Nephron (organoid): ENCODE measurements around the gene CFLAR.
"Not testable (repeated sequence)": the region's sequence is repeated elsewhere in the genome, so short reads cannot be mapped to it uniquely, and the experiment has no call there.

ENCODE experiments used
- H3K27ac Mint-ChIP-seq, 3 experiments: 2 replicates each; pipeline ENCODE4 v1.8.0; 2020; ENCODE audit warnings: mixed read lengths in 3 of 3, mild to moderate bottlenecking in 2 of 3, moderate library complexity in 1 of 3
- H3K27me3 Mint-ChIP-seq: 2 replicates; pipeline ENCODE4 v1.8.0; 2021; ENCODE audit warnings: low read depth, mild to moderate bottlenecking, moderate library complexity, mixed read lengths
- H3K36me3 Mint-ChIP-seq: 2 replicates; pipeline ENCODE4 v1.8.0; 2020; ENCODE audit warnings: low read depth, mixed read lengths
- H3K4me1 Mint-ChIP-seq: 2 replicates; pipeline ENCODE4 v1.8.0; 2020; ENCODE audit warnings: mixed read lengths
- H3K4me3 Mint-ChIP-seq, 3 experiments: 2 replicates each; pipeline ENCODE4 v1.8.0; 2020; ENCODE audit warnings: mild to moderate bottlenecking in 3 of 3, mixed read lengths in 3 of 3, moderate library complexity in 2 of 3
- H3K9me3 Mint-ChIP-seq: 2 replicates; pipeline ENCODE4 v1.8.0; 2020; ENCODE audit warnings: mixed read lengths
- TF ChIP-seq, protein P1 (sequence below), 3 experiments: fragments of 200-600 bp; sonication (generic); IDR thresholded peaks; one replicate each; pipeline ENCODE4 v1.5.0; 2021; ENCODE audit warnings: antibody characterized with exemption in 3 of 3; ENCODE audit not compliant: unreplicated experiment in 3 of 3

Gene CFLAR

GRCh38 chr2:201158111-201158929, 42.4 kb downstream of the CFLAR start:
- Mint-ChIP-seq H3K27ac (peak overlapping the region; percentile 25 to 69 (median 50)), H3K36me3 (peaks cover 5% of the 10 kb centered on the region), H3K4me3 (no peak overlapping the region), H3K27me3 (no peaks in the 10 kb centered on the region), H3K9me3 (no peaks in the 10 kb centered on the region), H3K4me1 (peaks cover 9% of the 10 kb centered on the region)
- TF ChIP-seq, protein P1, sequence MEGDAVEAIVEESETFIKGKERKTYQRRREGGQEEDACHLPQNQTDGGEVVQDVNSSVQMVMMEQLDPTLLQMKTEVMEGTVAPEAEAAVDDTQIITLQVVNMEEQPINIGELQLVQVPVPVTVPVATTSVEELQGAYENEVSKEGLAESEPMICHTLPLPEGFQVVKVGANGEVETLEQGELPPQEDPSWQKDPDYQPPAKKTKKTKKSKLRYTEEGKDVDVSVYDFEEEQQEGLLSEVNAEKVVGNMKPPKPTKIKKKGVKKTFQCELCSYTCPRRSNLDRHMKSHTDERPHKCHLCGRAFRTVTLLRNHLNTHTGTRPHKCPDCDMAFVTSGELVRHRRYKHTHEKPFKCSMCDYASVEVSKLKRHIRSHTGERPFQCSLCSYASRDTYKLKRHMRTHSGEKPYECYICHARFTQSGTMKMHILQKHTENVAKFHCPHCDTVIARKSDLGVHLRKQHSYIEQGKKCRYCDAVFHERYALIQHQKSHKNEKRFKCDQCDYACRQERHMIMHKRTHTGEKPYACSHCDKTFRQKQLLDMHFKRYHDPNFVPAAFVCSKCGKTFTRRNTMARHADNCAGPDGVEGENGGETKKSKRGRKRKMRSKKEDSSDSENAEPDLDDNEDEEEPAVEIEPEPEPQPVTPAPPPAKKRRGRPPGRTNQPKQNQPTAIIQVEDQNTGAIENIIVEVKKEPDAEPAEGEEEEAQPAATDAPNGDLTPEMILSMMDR (IDR thresholded peaks at IDR 0.05; ENCODE audit: unreplicated experiment in 3 of 3) = peak; percentile 49 to 63 (median 53)

- no peak overlapping the region for H3K4me3 Mint-ChIP-seq
- peaks cover 28% of the 10 kb centered on the region for H3K36me3 Mint-ChIP-seq
- peaks cover 7% of the 10 kb centered on the region for H3K27me3 Mint-ChIP-seq
- no peaks in the 10 kb centered on the region for H3K4me1 Mint-ChIP-seq
- peaks cover 8% of the 10 kb centered on the region for H3K9me3 Mint-ChIP-seq
- TF ChIP-seq, protein P1 (IDR thresholded peaks at IDR 0.05; ENCODE audit: unreplicated experiment in 3 of 3) = no peak
- H3K27ac Mint-ChIP-seq = no peak overlapping the region
Measured at GRCh38 chr2:201164166-201164565, 48.2 kb downstream of the CFLAR start.

DNA sequence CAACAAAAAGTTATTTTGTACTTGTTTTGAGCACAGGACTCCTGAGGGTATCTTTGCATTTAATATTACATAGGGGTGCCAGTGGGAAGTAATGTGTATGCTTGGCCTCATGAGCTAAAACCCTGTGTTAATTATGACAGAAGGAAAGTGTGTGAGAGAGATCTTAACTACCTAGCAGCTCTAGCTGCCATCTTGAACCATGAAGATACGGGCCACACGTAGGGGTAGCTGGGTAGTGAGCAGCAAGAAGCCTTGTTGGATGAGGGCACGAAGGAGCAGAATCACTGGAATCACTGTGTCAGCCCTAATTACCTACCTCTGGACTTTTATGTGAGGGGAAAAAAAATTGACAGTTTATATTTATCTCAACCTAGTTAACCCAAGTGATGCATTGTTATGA, 51.6 kb downstream of the CFLAR start:
- Mint-ChIP-seq H3K4me3 (no peak overlapping the region), H3K36me3 (peaks cover 26% of the 10 kb centered on the region), H3K27me3 (peaks cover 7% of the 10 kb centered on the region), H3K27ac (no peak overlapping the region), H3K9me3 (peaks cover 8% of the 10 kb centered on the region), H3K4me1 (no peaks in the 10 kb centered on the region)
- TF ChIP-seq, protein P1 (IDR thresholded peaks at IDR 0.05; ENCODE audit: unreplicated experiment in 3 of 3) = no peak

- H3K27me3 Mint-ChIP-seq, H3K9me3 Mint-ChIP-seq, H3K4me3 Mint-ChIP-seq, H3K27ac Mint-ChIP-seq, H3K4me1 Mint-ChIP-seq: not testable (repeated sequence)
- H3K36me3 Mint-ChIP-seq = peaks cover 22% of the 10 kb centered on the region
Measured at GRCh38 chr2:201168496-201168895, 52.5 kb downstream of the CFLAR start.

GRCh38 chr2:201171259-201171814, 55.4 kb downstream of the CFLAR start:
- H3K4me3 Mint-ChIP-seq = no peak overlapping the region
- H3K27me3 Mint-ChIP-seq = peaks cover 7% of the 10 kb centered on the region
- no peaks in the 10 kb centered on the region for H3K4me1 Mint-ChIP-seq
- H3K27ac Mint-ChIP-seq = no peak overlapping the region
- peaks cover 12% of the 10 kb centered on the region for H3K36me3 Mint-ChIP-seq
- peaks cover 8% of the 10 kb centered on the region for H3K9me3 Mint-ChIP-seq
- TF ChIP-seq, protein P1 (IDR thresholded peaks at IDR 0.05; ENCODE audit: unreplicated experiment in 3 of 3) = no peak

DNA sequence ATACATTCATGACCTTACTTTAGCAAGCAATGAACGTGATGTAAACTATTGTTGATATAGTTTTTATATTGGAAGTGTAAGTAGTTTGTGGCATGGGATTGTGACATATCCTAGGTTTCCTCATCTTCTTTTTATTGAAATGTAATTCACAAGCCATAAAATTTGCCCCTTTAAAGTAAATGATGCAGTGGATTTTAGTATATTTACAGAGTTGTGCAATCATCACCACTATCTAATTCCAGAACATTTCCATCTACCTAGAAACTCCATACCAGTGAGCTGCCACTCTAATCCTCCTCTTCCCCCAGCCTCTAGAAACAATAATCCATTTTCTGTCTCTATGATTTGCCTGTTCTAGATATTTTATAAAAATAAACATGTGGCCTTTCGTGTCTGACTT, 56.3 kb downstream of the CFLAR start:
- Mint-ChIP-seq H3K27ac (no peak overlapping the region), H3K27me3 (peaks cover 8% of the 10 kb centered on the region), H3K36me3 (peaks cover 8% of the 10 kb centered on the region), H3K4me3 (no peak overlapping the region), H3K9me3 (peaks cover 8% of the 10 kb centered on the region), H3K4me1 (no peaks in the 10 kb centered on the region)
- TF ChIP-seq, protein P1 (IDR thresholded peaks at IDR 0.05; ENCODE audit: unreplicated experiment in 3 of 3) = no peak
